A549 (cell line): ENCODE data around the gene PLEKHM2. TPM values are rescaled to one million over a fixed set of nuclear protein-coding genes. Genes with fewer than 3 reads are reported as not detected.
A peak's percentile ranks its signal among the peaks of the same experiment; 100 is the strongest.

Experiments used
- ATAC-seq, 2 experiments: fragments of 200-7000 bp in 1 of 2; fragments of >200 bp in 1 of 2; cut with Nextera tagmentation in 1 of 2; cut with Tn5 transposase in 1 of 2; 3 replicates each; pipeline versions ENCODE4 v1.8.0 to v1.9.1; 2018 to 2020; ENCODE audit warnings: mild to moderate bottlenecking in 1 of 2, moderate library complexity in 1 of 2
- CTCF ChIA-PET: fragments of 300-600 bp; sonication (Branson Sonifier 250); formaldehyde crosslinking; extraction: SDS; loops from one replicate; lab custom pipeline; 2021; ENCODE audit warnings: antibody characterized with exemption, inconsistent platforms; lab: Yijun Ruan, JAX
- POLR2A ChIA-PET: fragments of 350-600 bp; formaldehyde crosslinking; extraction: SDS; loops from one replicate; lab custom pipeline; 2021; ENCODE audit warnings: antibody characterized with exemption, inconsistent platforms; lab: Yijun Ruan, JAX
- DNase-seq, 2 experiments: peaks; one replicate each; pipeline versions ENCODE4 v3.0.0 to v3.0.0-alpha.2; 2011 to 2016; ENCODE audit warnings: low read depth in 1 of 2, low spot score in 1 of 2
- FAIRE-seq: peaks from 2 replicates; lab custom pipeline; 2011; peaks lifted over from hg19 to GRCh38; lab: Jason Lieb, UNC
- H3K27ac ChIP-seq, 2 experiments: fragments of >200 bp; sonication (Bioruptor Twin); formaldehyde crosslinking; 3 replicates each; pipeline ENCODE4 v1.5.1; 2016 to 2017
- H3K4me1 ChIP-seq: fragments of >200 bp; sonication (Bioruptor Twin); formaldehyde crosslinking; 3 replicates; pipeline ENCODE4 v1.6.1; 2016
- H3K4me2 ChIP-seq: fragments of >200 bp; sonication (Bioruptor Twin); formaldehyde crosslinking; 3 replicates; pipeline ENCODE4 v1.6.1; 2016
- H3K4me3 ChIP-seq: fragments of >200 bp; sonication (Bioruptor Twin); formaldehyde crosslinking; 3 replicates; pipeline ENCODE4 v1.5.1; 2016
- H3K9me3 ChIP-seq: fragments of >200 bp; sonication (Bioruptor Twin); formaldehyde crosslinking; 3 replicates; pipeline ENCODE4 v1.6.1; 2016
- CEBPB ChIP-seq, 2 experiments: fragments of >200 bp in 1 of 2; sonication (Bioruptor Twin) in 1 of 2; formaldehyde crosslinking in 1 of 2; IDR thresholded peaks; 2 replicates each; pipeline ENCODE4 v1.6.1; 2012 to 2016
- CHD2 ChIP-seq: fragments of 150-350 bp; IDR thresholded peaks from 2 replicates; pipeline ENCODE4 v1.6.1; 2014; ENCODE audit warnings: low read length; ENCODE audit not compliant: partially characterized antibody
- EHMT2 ChIP-seq: fragments of 200-600 bp; sonication (generic); IDR thresholded peaks from 2 replicates; pipeline ENCODE4 v1.6.1; 2016; ENCODE audit warnings: antibody characterized with exemption, low read depth, mild to moderate bottlenecking, moderate library complexity
- FOSL2 ChIP-seq, 2 experiments: fragments of 450-650 bp in 1 of 2; fragments of >200 bp in 1 of 2; sonication (Bioruptor Twin) in 1 of 2; formaldehyde crosslinking; IDR thresholded peaks; 2 replicates each; pipeline versions ENCODE4 v1.5.0 to v1.6.1; 2016 to 2020; ENCODE audit warnings: mild to moderate bottlenecking in 1 of 2, moderate library complexity in 1 of 2
- HOXB13 ChIP-seq: fragments of 250-450 bp; sonication (Bioruptor Pico); IDR thresholded peaks from 2 replicates; pipeline ENCODE4 v1.5.0; 2020; ENCODE audit warnings: low read depth, mild to moderate bottlenecking, moderate library complexity
- HOXB5 ChIP-seq: fragments of 250-450 bp; sonication (Bioruptor Pico); IDR thresholded peaks from 2 replicates; pipeline ENCODE4 v1.5.0; 2020; ENCODE audit warnings: mild to moderate bottlenecking, moderate library complexity
- JUNB ChIP-seq: fragments of >200 bp; sonication (Bioruptor Twin); formaldehyde crosslinking; IDR thresholded peaks from 2 replicates; pipeline ENCODE4 v1.6.1; 2016
- MAFK ChIP-seq: fragments of 450-650 bp; IDR thresholded peaks from 2 replicates; pipeline ENCODE4 v1.6.1; 2014; ENCODE audit not compliant: partially characterized antibody
- NFE2L2 ChIP-seq: fragments of 150-350 bp; conservative IDR thresholded peaks from 2 replicates; pipeline ENCODE4 v1.6.1; 2014; ENCODE audit warnings: low read length
- PHF8 ChIP-seq: fragments of 200-600 bp; sonication (generic); IDR thresholded peaks from 2 replicates; pipeline ENCODE4 v1.6.1; 2016; ENCODE audit warnings: low read depth, mild to moderate bottlenecking, antibody characterized with exemption, moderate library complexity, borderline replicate concordance
- ZC3H11A ChIP-seq: fragments of 450-650 bp; IDR thresholded peaks from 2 replicates; pipeline ENCODE4 v1.6.1; 2014; ENCODE audit warnings: antibody characterized with exemption, mild to moderate bottlenecking
- WGBS: methylation state at CpG from one replicate; pipeline ENCODE4 v1.1.6; 2017; ENCODE audit errors: missing lambda C conversion rate; 5-methylcytosine and 5-hydroxymethylcytosine counted together
- polyA plus RNA-seq, 4 experiments: library from polyadenylated mRNA; depleted of rRNA in 3 of 4; stranded (reverse); fragments of >200 nt; fragmentation: RNase III in 1 of 4; extraction: RNeasy Plus Mini Kit Qiagen cat#74134 plus additional on column Dnase treatment in 1 of 4; gene quantifications; 2 replicates in 3 of 4; 3 replicates in 1 of 4; pipeline ENCODE4 v1.2.3, GENCODE V29; 2011 to 2017
- TF ChIP-seq, protein P1 (sequence below): fragments of 200-600 bp; sonication (generic); IDR thresholded peaks from 2 replicates; pipeline ENCODE4 v1.6.1; 2016; ENCODE audit warnings: antibody characterized with exemption, mild to moderate bottlenecking, moderate library complexity
- TF ChIP-seq, protein P2 (sequence below): fragments of >200 bp; sonication (Bioruptor Twin); formaldehyde crosslinking; IDR thresholded peaks from 3 replicates; pipeline ENCODE4 v1.5.1; 2016
- TF ChIP-seq, protein P3 (sequence below): IDR thresholded peaks from 2 replicates; pipeline ENCODE4 v1.6.1; 2012

PLEKHM2 gene
- polyA plus RNA-seq, 2 of the 4 experiments (the other 2 are of a cell fraction) = 14.7 to 21.5 TPM

DNA sequence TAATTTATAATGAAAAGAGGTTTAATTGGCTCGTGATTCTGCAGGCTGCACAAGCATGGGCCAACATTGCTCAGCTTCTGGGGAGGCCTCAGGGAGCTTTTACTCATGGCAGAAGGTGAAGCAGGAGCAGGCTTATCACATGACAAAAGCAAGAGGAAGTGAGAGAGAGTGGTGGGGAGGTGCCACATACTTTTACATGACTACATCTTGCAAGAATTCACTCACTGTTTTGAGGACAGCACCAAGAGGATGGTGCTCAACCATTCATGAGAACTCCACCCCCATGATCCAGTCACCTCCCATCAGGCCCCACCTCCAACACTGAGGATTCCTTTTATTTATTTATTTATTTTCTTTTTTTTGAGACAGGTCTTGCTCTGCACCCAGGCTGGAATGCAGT, 5.5 kb upstream of the PLEKHM2 start:
- no peak for FAIRE-seq
- TF ChIP-seq FOSL2 (IDR thresholded peaks at IDR 0.05) = no peak
- TF ChIP-seq FOSL2 (CRISPR knock-in tag; IDR thresholded peaks at IDR 0.05) = 0 out of 2 replicates have a peak, but pooled peaks have one; percentile 23
- TF ChIP-seq ZC3H11A = no peak
- no peak overlapping the region for H3K4me2 ChIP-seq
- H3K9me3 ChIP-seq = no peaks in the 10 kb centered on the region
- peak in 1 of 2 experiments; percentile 75 for DNase-seq
- ATAC-seq = peak; percentile 69 to 70; a peak in 4 of 6 replicates
- peaks cover 28% of the 10 kb centered on the region for H3K4me1 ChIP-seq
- no peak overlapping the region for H3K4me3 ChIP-seq
- ChIA-PET POLR2A (no interaction called here), CTCF (interaction anchor here (0.6 to 1.4 kb wide), 2 partner anchors 8 to 378 kb away, joined by 3 read pairs; no protein-coding TSS in a partner anchor)
- H3K27ac ChIP-seq = peak overlapping the region in 1 of 2 experiments; percentile 45; a peak in 1 of 6 replicates
- 91% methylated on average over 1 of the region's 1 CpG for WGBS

DNA sequence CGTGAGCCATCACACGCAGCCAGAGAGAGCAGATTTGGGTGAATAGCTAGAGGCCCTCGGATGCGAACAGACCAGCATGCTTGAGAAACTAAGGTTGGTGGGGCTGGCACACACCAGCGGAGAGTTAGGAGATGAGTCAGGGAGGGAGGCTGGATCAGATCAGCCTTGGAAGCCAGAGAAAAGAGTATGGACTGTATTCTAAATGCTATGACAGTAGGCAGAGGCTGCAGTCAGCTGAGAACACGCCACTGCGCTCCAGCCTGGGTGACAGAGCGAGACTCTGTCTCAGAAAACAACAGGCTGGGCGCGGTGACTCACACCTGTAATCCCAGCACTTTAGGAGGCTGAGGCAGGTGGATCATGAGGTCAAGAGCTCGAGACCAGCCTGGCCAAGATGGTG, 4.0 kb upstream of the PLEKHM2 start:
- H3K4me3 ChIP-seq = no peak overlapping the region
- ChIA-PET CTCF (interaction anchor here (1.4 kb wide), 1 partner anchor 9 kb away, joined by 3 read pairs; no protein-coding TSS in a partner anchor), POLR2A (no interaction called here)
- H3K9me3 ChIP-seq = no peaks in the 10 kb centered on the region
- no peak for FAIRE-seq
- 81% methylated on average over 11 of the region's 11 CpGs for WGBS
- peak; percentile 28 to 40; a peak in 1 of 6 replicates for ATAC-seq
- peak overlapping the region; percentile 34; the same call in 2 of the 3 replicates for H3K4me2 ChIP-seq
- no peak for DNase-seq
- peak overlapping the region; percentile 30 to 68; a peak in 3 of 6 replicates for H3K27ac ChIP-seq
- TF ChIP-seq MAFK (no peak), PHF8 (no peak), HOXB5 (CRISPR knock-in tag) (no peak), EHMT2 (no peak), NFE2L2 (no peak), CHD2 (no peak)
- TF ChIP-seq, protein P1, sequence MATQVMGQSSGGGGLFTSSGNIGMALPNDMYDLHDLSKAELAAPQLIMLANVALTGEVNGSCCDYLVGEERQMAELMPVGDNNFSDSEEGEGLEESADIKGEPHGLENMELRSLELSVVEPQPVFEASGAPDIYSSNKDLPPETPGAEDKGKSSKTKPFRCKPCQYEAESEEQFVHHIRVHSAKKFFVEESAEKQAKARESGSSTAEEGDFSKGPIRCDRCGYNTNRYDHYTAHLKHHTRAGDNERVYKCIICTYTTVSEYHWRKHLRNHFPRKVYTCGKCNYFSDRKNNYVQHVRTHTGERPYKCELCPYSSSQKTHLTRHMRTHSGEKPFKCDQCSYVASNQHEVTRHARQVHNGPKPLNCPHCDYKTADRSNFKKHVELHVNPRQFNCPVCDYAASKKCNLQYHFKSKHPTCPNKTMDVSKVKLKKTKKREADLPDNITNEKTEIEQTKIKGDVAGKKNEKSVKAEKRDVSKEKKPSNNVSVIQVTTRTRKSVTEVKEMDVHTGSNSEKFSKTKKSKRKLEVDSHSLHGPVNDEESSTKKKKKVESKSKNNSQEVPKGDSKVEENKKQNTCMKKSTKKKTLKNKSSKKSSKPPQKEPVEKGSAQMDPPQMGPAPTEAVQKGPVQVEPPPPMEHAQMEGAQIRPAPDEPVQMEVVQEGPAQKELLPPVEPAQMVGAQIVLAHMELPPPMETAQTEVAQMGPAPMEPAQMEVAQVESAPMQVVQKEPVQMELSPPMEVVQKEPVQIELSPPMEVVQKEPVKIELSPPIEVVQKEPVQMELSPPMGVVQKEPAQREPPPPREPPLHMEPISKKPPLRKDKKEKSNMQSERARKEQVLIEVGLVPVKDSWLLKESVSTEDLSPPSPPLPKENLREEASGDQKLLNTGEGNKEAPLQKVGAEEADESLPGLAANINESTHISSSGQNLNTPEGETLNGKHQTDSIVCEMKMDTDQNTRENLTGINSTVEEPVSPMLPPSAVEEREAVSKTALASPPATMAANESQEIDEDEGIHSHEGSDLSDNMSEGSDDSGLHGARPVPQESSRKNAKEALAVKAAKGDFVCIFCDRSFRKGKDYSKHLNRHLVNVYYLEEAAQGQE = no peak
- TF ChIP-seq, protein P2, sequence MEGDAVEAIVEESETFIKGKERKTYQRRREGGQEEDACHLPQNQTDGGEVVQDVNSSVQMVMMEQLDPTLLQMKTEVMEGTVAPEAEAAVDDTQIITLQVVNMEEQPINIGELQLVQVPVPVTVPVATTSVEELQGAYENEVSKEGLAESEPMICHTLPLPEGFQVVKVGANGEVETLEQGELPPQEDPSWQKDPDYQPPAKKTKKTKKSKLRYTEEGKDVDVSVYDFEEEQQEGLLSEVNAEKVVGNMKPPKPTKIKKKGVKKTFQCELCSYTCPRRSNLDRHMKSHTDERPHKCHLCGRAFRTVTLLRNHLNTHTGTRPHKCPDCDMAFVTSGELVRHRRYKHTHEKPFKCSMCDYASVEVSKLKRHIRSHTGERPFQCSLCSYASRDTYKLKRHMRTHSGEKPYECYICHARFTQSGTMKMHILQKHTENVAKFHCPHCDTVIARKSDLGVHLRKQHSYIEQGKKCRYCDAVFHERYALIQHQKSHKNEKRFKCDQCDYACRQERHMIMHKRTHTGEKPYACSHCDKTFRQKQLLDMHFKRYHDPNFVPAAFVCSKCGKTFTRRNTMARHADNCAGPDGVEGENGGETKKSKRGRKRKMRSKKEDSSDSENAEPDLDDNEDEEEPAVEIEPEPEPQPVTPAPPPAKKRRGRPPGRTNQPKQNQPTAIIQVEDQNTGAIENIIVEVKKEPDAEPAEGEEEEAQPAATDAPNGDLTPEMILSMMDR = no peak
- TF ChIP-seq, protein P3, sequence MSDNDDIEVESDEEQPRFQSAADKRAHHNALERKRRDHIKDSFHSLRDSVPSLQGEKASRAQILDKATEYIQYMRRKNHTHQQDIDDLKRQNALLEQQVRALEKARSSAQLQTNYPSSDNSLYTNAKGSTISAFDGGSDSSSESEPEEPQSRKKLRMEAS = no peak
- H3K4me1 ChIP-seq = peaks cover 29% of the 10 kb centered on the region

DNA sequence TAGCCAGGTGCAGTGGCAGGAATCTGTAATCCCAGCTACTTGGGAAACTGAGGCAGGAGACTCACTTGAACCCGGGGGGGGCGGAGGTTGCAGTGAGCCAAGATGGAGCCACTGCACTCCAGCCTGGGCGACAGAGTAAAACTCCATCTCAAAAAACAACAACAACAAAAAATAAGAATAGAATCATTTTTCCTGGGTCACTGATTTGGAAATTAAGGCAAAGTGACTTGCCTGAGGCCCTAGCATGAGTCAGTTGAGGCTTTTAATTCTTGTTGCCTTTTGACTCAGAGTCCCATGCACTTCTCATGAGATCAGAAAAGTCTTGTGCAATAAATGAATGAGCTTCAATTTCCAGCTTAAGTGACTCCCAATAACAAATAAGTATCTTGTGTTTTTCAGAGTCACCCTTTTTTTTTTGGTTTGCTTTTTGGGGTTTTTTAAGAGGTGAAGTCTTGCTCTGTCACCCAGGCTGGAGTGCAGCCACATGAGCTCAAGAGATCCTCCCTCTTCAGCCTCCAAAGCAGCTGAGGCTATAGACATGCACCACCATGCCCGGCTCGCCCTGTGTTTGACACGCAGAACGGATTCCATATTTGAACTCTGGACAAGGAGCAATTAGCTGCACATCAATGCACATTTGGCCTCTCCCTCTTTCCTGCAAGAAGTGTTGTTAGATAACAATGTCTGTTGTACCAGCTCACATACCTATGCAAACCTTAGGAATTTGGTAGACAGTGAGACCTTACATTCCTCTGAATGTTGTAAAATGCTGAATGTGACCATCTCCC, 3.4 kb upstream of the PLEKHM2 start:
- FAIRE-seq (no peak), ATAC-seq (peak; percentile 27 to 66; a peak in 2 of 6 replicates), DNase-seq (peak; percentile 18 to 48)
- TF ChIP-seq JUNB = peak; percentile 54
- TF ChIP-seq HOXB13 = no peak
- TF ChIP-seq CEBPB (IDR thresholded peaks at IDR 0.05) = peak; percentile 51 to 69; a peak in 2 of 4 replicates
- TF ChIP-seq FOSL2 (IDR thresholded peaks at IDR 0.05) = 0 out of 2 replicates have a peak, but pooled peaks have one; percentile 26
- peak; percentile 72 for TF ChIP-seq FOSL2 (CRISPR knock-in tag; IDR thresholded peaks at IDR 0.05)
- TF ChIP-seq EHMT2 = no peak
- peak overlapping the region; percentile 34 for H3K4me2 ChIP-seq
- WGBS = 71% methylated on average over 7 of the region's 7 CpGs
- peaks cover 36% of the 10 kb centered on the region for H3K4me1 ChIP-seq
- H3K27ac ChIP-seq = peak overlapping the region; percentile 49 to 68; a peak in 5 of 6 replicates
- POLR2A ChIA-PET = interaction anchor here (0.5 kb wide), 1 partner anchor 108 kb away, joined by 4 read pairs; no protein-coding TSS in a partner anchor
- H3K9me3 ChIP-seq = no peaks in the 10 kb centered on the region
- H3K4me3 ChIP-seq = no peak overlapping the region
- CTCF ChIA-PET = interaction anchor here (0.7 kb wide), 1 partner anchor 61 kb away, joined by 4 read pairs; no protein-coding TSS in a partner anchor
